GM06990 (cell line): Measurements from ENCODE around the gene FAM216A.

Experiments used
- DNase-seq: peaks from one replicate; pipeline ENCODE4 v3.0.0-alpha.2; 2011; ENCODE audit not compliant: insufficient read length; ENCODE audit errors: extremely low read depth
- H3K27me3 ChIP-seq: replicated peaks from 2 replicates; pipeline ENCODE4 v1.6.0; 2011; ENCODE audit warnings: low read length; ENCODE audit not compliant: control insufficient read depth, insufficient read depth
- H3K36me3 ChIP-seq: 2 replicates; pipeline ENCODE4 v1.5.1; 2011; ENCODE audit warnings: low read length; ENCODE audit not compliant: control insufficient read depth, insufficient read depth
- H3K4me3 ChIP-seq: replicated peaks from 2 replicates; pipeline ENCODE4 v1.5.1; 2011; ENCODE audit warnings: low read depth, mild to moderate bottlenecking, control low read depth, low read length
- CTCF ChIP-seq: IDR thresholded peaks from 2 replicates; pipeline ENCODE4 v1.5.1; 2011; ENCODE audit warnings: low read length, control low read depth, mild to moderate bottlenecking, inconsistent platforms; ENCODE audit not compliant: insufficient read depth, poor library complexity, severe bottlenecking

FAM216A gene

GRCh38 chr12:110528277-110528839, 59.7 kb downstream of the FAM216A start:
- no peak for TF ChIP-seq CTCF
- H3K4me3 ChIP-seq = no peak overlapping the region
- DNase-seq = no peak
- H3K36me3 ChIP-seq = peaks cover 2% of the 10 kb centered on the region; the same call in 1 of the 2 replicates
- no peaks in the 10 kb centered on the region for H3K27me3 ChIP-seq

GRCh38 chr12:110530511-110530910, 61.9 kb downstream of the FAM216A start:
- TF ChIP-seq CTCF = no peak
- H3K27me3 ChIP-seq = no peaks in the 10 kb centered on the region
- DNase-seq = no peak
- H3K4me3 ChIP-seq = no peak overlapping the region
- peaks cover 2% of the 10 kb centered on the region; the same call in 1 of the 2 replicates for H3K36me3 ChIP-seq

GRCh38 chr12:110531741-110532333, 63.2 kb downstream of the FAM216A start:
- Histone ChIP-seq H3K27me3 (no peaks in the 10 kb centered on the region), H3K4me3 (no peak overlapping the region), H3K36me3 (peaks cover 5% of the 10 kb centered on the region)
- peak; percentile 57 for DNase-seq
- TF ChIP-seq CTCF = no peak

- Histone ChIP-seq H3K36me3 (peaks cover 8% of the 10 kb centered on the region), H3K4me3 (no peak overlapping the region), H3K27me3 (no peaks in the 10 kb centered on the region)
- DNase-seq = no peak
- no peak for TF ChIP-seq CTCF
These were observed 64.0 kb downstream of the FAM216A start for GRCh38 chr12:110532644-110533043.

DNA sequence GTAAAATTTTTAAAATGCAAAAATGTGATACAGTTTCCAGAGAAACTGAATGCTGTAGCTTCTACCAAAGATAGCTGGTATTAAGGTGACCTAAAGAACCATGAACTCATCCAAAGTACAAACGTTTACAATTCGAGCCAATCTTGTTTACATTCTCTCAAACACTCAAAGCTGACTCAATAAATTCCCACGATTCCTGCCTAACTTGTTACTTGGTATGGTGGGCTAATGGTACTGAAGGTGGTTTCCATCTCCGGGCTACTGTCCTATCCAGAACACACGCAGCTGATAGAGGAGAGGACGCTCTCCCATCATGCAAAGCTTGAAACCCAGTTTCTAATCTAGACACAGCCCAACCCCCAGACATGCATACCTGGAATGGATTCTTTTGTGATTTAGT, 65.0 kb downstream of the FAM216A start:
- Histone ChIP-seq H3K4me3 (no peak overlapping the region), H3K27me3 (no peaks in the 10 kb centered on the region), H3K36me3 (peaks cover 12% of the 10 kb centered on the region)
- DNase-seq = no peak
- no peak for TF ChIP-seq CTCF
